ENCODE data around the gene ATP2B3.

Gene ATP2B3

GRCh38 chrX:153474266-153474665, 43.2 kb upstream of the ATP2B3 start:
- H3K27ac ChIP-seq (ENCODE audit: low read depth, low read length): no peak overlapping the region
- no peaks in the 10 kb centered on the region for H3K9me3 ChIP-seq (ENCODE audit: insufficient read depth, low read length)
- H3K4me2 ChIP-seq (ENCODE audit: low read depth, low read length, poor library complexity, severe bottlenecking): no peak overlapping the region
- no peaks in the 10 kb centered on the region for H3K36me3 ChIP-seq (ENCODE audit: low read length)
- H3K9me2 ChIP-seq (replicated peaks; ENCODE audit: insufficient read depth, low read length): no peaks in the 10 kb centered on the region
- H3F3A ChIP-seq (ENCODE audit: insufficient read depth): no peaks in the 10 kb centered on the region
- H4K20me1 ChIP-seq (ENCODE audit: low read depth, low read length): no peaks in the 10 kb centered on the region
- H3K9ac ChIP-seq (ENCODE audit: low read length): no peak overlapping the region
- H3K27me3 ChIP-seq (ENCODE audit: low read length): no peaks in the 10 kb centered on the region
- peaks cover 7% of the 10 kb centered on the region for H3K79me2 ChIP-seq (ENCODE audit: insufficient read depth, low read length)
- no peak overlapping the region for H2AFZ ChIP-seq (ENCODE audit: low read depth, low read length, severe bottlenecking)
- no peak overlapping the region for H3K4me3 ChIP-seq (ENCODE audit: insufficient read depth, low read length, poor library complexity, severe bottlenecking)
- TF ChIP-seq EZH2phosphoT487 (conservative IDR thresholded peaks at IDR 0.05; ENCODE audit: low read length) (no peak), CTCF (IDR thresholded peaks at IDR 0.05; ENCODE audit: insufficient read depth, low read length, poor library complexity, severe bottlenecking) (no peak)

GRCh38 chrX:153474718-153475117, 42.7 kb upstream of the ATP2B3 start:
- H3F3A ChIP-seq (ENCODE audit: insufficient read depth): no peaks in the 10 kb centered on the region
- no peak overlapping the region for H3K9ac ChIP-seq (ENCODE audit: low read length)
- no peaks in the 10 kb centered on the region for H3K9me2 ChIP-seq (replicated peaks; ENCODE audit: insufficient read depth, low read length)
- H3K27ac ChIP-seq (ENCODE audit: low read depth, low read length): no peak overlapping the region
- H3K79me2 ChIP-seq (ENCODE audit: insufficient read depth, low read length): peaks cover 4% of the 10 kb centered on the region
- no peaks in the 10 kb centered on the region for H3K36me3 ChIP-seq (ENCODE audit: low read length)
- H3K9me3 ChIP-seq (ENCODE audit: insufficient read depth, low read length): no peaks in the 10 kb centered on the region
- H4K20me1 ChIP-seq (ENCODE audit: low read depth, low read length): no peaks in the 10 kb centered on the region
- H2AFZ ChIP-seq (ENCODE audit: low read depth, low read length, severe bottlenecking): no peak overlapping the region
- no peak overlapping the region for H3K4me2 ChIP-seq (ENCODE audit: low read depth, low read length, poor library complexity, severe bottlenecking)
- no peak for TF ChIP-seq CTCF (IDR thresholded peaks at IDR 0.05; ENCODE audit: insufficient read depth, low read length, poor library complexity, severe bottlenecking)
- no peak for TF ChIP-seq EZH2phosphoT487 (conservative IDR thresholded peaks at IDR 0.05; ENCODE audit: low read length)
- H3K27me3 ChIP-seq (ENCODE audit: low read length): no peaks in the 10 kb centered on the region
- no peak overlapping the region for H3K4me3 ChIP-seq (ENCODE audit: insufficient read depth, low read length, poor library complexity, severe bottlenecking)

GRCh38 chrX:153475271-153475670, 42.2 kb upstream of the ATP2B3 start:
- Histone ChIP-seq H3K4me2 (ENCODE audit: low read depth, low read length, poor library complexity, severe bottlenecking) (no peak overlapping the region), H3K9me3 (ENCODE audit: insufficient read depth, low read length) (no peaks in the 10 kb centered on the region), H3K27ac (ENCODE audit: low read depth, low read length) (no peak overlapping the region), H3K36me3 (ENCODE audit: low read length) (no peaks in the 10 kb centered on the region), H2AFZ (ENCODE audit: low read depth, low read length, severe bottlenecking) (no peak overlapping the region), H3F3A (ENCODE audit: insufficient read depth) (no peaks in the 10 kb centered on the region), H3K4me3 (ENCODE audit: insufficient read depth, low read length, poor library complexity, severe bottlenecking) (no peak overlapping the region), H3K27me3 (ENCODE audit: low read length) (no peaks in the 10 kb centered on the region), H4K20me1 (ENCODE audit: low read depth, low read length) (no peaks in the 10 kb centered on the region), H3K9me2 (replicated peaks; ENCODE audit: insufficient read depth, low read length) (no peaks in the 10 kb centered on the region), H3K9ac (ENCODE audit: low read length) (no peak overlapping the region), H3K79me2 (ENCODE audit: insufficient read depth, low read length) (no peaks in the 10 kb centered on the region)
- no peak for TF ChIP-seq EZH2phosphoT487 (conservative IDR thresholded peaks at IDR 0.05; ENCODE audit: low read length)
- TF ChIP-seq CTCF (IDR thresholded peaks at IDR 0.05; ENCODE audit: insufficient read depth, low read length, poor library complexity, severe bottlenecking): no peak

All from SU-DHL-6 (cell line).